Psoas muscle (tissue), 8 donors: ENCODE measurements around the gene SOX2. TPM values are rescaled to one million over a fixed set of nuclear protein-coding genes. Genes with fewer than 3 reads are reported as not detected.

Source experiments
- ATAC-seq, 4 donors: fragments of 200-7000 bp; cut with Tn5 transposase; one replicate each; pipeline ENCODE4 v1.9.1; 2020; ENCODE audit warnings: moderate library complexity in 3 of 4, mild to moderate bottlenecking in 2 of 4
- DNase-seq, 2 donors: peaks; one replicate each; pipeline ENCODE4 v3.0.0-alpha.2; 2020
- H3K27ac ChIP-seq: fragments of 200-600 bp; one replicate; pipeline ENCODE4 v1.8.0; 2022
- H3K27me3 ChIP-seq, 3 donors: fragments of 200-600 bp in 1 of 3; one replicate each; pipeline versions ENCODE4 v1.6.1 to v1.8.0; 2013 to 2022; ENCODE audit warnings: low read length in 2 of 3, mild to moderate bottlenecking in 2 of 3, moderate library complexity in 1 of 3; ENCODE audit not compliant: insufficient read depth in 3 of 3
- H3K36me3 ChIP-seq, 2 donors: fragments of 200-600 bp in 1 of 2; one replicate each; pipeline versions ENCODE4 v1.6.1 to v1.8.0; 2013 to 2022; ENCODE audit warnings: low read depth in 1 of 2, mild to moderate bottlenecking in 1 of 2, moderate library complexity in 1 of 2; ENCODE audit not compliant: insufficient read depth in 1 of 2
- H3K4me1 ChIP-seq: fragments of 200-600 bp; one replicate; pipeline ENCODE4 v1.8.0; 2022
- H3K4me3 ChIP-seq: fragments of 200-600 bp; one replicate; pipeline ENCODE4 v1.8.0; 2022; ENCODE audit warnings: mild to moderate bottlenecking
- H3K9me3 ChIP-seq: fragments of 200-600 bp; one replicate; pipeline ENCODE4 v1.8.0; 2022
- WGBS, 3 donors: extraction: QIAGEN DNeasy Blood & Tissue Kit; methylation state at CpG; one replicate each; pipeline versions ENCODE4 v1.1.6 to v1.1.7; 2013; 5-methylcytosine and 5-hydroxymethylcytosine counted together
- intact Hi-C, 2 donors: fragments of 100-400 bp; cut with DNase I; formaldehyde crosslinking; loops; one replicate each; pipeline versions ENCODE4 v1.11.0 to v1.14.2; 2022
- polyA plus RNA-seq, 3 donors: library from polyadenylated mRNA; stranded (reverse); fragments of 200-250 nt; gene quantifications; one replicate each; pipeline ENCODE4 v1.2.3, GENCODE V29; 2013
- total RNA-seq, 4 donors: library from RNA; stranded (reverse); fragmentation: NEBNext Ultra II Directional in 2 of 4; extraction: Animal tissue kit (Norgen Biotek cat#: 25700) in 2 of 4; gene quantifications; one replicate each; pipeline versions ENCODE4 v1.2.1 to v1.2.4, GENCODE V29; 2021 to 2023
- TF ChIP-seq, protein P1 (sequence below): fragments of 200-600 bp; IDR thresholded peaks from one replicate; pipeline ENCODE4 v1.8.0; 2022; ENCODE audit warnings: antibody characterized with exemption
- donor health status: healthy with polysubstance abuse.
- donor health status: DM: no; HTN: no; CAD: no; lungs with moderate emphysema.
- donor health status: Bipolar disorder and iron deficiency.
- donor health status: healthy.
- donor health status: DM: yes; HTN: yes; CAD: no.
- donor health status: DM: no; HTN: no; CAD: no.
- donor health status: DM: no; HTN: no; CAD: no.
- donor health status: DM: yes; HTN: yes; CAD: no.

Gene SOX2
- total and polyA plus RNA-seq, 7 donors, result 0.03 to 0.09 (median 0.05) TPM; not detected in 4

DNA sequence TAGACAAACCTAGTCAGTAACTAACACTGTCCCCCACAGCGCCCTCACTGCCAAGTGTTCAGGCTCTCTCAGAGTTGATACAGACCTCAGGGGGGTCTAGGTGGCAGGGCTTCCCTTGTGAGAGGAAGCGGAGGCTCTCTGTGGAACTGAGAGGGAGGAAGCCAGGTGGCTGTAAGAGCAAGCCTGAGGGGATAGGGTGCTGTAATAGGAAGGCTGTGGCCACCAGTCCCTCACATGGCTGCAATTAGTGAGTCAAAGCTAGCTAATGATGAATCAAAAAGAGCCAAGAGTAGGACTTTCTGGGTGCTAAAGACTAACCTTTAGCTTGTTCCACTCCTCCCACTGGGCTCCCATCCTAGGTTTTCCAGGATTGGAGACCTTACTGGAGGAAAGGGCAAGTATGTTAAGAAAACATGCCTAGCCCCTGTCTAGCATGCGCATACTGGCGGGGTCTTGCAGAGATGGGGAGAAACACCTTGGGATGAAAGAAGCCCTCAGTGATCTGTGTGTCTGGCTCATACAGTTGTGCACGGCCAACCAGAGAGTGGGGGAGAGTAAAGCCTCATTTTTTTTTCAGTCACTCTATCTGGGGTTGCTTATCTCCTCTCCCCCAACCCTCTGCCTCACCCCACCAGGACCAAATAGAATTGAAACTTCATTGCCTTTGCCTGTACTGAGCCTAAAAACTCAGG is 13.3 kb upstream of the SOX2 start:
- Histone ChIP-seq H3K27me3 (peaks cover 0 to 96% (median 21%) of the 10 kb centered on the region in 3 donors), H3K36me3 (no peaks in the 10 kb centered on the region), H3K9me3 (no peaks in the 10 kb centered on the region), H3K27ac (no peak overlapping the region), H3K4me1 (peaks cover 6% of the 10 kb centered on the region), H3K4me3 (no peak overlapping the region)
- ATAC-seq (no peak), DNase-seq (no peak)
- intact Hi-C loops, result no loop called here
- TF ChIP-seq, protein P1, sequence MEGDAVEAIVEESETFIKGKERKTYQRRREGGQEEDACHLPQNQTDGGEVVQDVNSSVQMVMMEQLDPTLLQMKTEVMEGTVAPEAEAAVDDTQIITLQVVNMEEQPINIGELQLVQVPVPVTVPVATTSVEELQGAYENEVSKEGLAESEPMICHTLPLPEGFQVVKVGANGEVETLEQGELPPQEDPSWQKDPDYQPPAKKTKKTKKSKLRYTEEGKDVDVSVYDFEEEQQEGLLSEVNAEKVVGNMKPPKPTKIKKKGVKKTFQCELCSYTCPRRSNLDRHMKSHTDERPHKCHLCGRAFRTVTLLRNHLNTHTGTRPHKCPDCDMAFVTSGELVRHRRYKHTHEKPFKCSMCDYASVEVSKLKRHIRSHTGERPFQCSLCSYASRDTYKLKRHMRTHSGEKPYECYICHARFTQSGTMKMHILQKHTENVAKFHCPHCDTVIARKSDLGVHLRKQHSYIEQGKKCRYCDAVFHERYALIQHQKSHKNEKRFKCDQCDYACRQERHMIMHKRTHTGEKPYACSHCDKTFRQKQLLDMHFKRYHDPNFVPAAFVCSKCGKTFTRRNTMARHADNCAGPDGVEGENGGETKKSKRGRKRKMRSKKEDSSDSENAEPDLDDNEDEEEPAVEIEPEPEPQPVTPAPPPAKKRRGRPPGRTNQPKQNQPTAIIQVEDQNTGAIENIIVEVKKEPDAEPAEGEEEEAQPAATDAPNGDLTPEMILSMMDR, result no peak
- WGBS, 3 donors, result 45 to 60% (median 48%) methylated on average over 5 of the region's 5 CpGs

DNA sequence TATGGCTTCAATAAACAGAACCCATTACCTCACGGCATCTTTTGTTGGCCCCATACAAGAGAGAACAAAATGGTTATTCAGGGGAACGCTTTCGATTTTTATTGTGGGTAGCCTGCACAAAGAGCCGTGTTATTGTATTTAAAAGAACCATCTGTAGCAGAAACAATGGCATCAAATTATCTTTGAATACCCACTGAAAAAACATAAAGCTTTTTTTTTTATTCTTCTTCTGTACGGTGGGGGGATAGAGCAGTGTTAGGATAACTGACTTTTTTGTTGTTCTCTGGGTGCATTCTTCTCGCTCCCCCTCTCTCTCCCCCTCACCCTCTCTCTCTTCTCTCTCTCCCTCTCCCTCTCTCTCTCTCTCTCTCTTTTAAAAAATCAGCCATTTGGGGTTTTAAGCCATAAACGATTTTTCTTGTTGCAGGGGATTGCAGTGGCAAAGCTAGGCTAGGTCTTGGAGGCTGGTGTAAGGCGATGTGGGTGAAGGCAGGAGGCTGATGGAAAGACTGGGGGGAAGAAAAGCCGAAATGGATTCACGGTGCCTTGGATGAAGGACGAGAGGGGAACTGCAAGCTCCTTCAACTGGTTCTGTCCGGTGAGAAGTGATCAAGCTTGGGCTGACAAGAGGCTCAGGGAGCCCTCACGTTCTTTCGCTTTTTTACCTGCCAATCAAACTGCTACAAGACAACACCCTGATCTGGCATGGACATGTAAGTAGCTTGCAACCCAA is 12.4 kb upstream of the SOX2 start:
- H3K4me3 ChIP-seq, result no peak overlapping the region
- intact Hi-C loops, result no loop called here
- DNase-seq (no peak), ATAC-seq (no peak)
- WGBS, 3 donors, result 18 to 22% (median 20%) methylated on average over 14 of the region's 14 CpGs
- TF ChIP-seq, protein P1, result no peak
- no peak overlapping the region for H3K27ac ChIP-seq
- no peaks in the 10 kb centered on the region for H3K36me3 ChIP-seq
- peaks cover 0 to 98% (median 26%) of the 10 kb centered on the region in 3 donors for H3K27me3 ChIP-seq
- no peaks in the 10 kb centered on the region for H3K9me3 ChIP-seq
- H3K4me1 ChIP-seq, result peaks cover 6% of the 10 kb centered on the region

DNA sequence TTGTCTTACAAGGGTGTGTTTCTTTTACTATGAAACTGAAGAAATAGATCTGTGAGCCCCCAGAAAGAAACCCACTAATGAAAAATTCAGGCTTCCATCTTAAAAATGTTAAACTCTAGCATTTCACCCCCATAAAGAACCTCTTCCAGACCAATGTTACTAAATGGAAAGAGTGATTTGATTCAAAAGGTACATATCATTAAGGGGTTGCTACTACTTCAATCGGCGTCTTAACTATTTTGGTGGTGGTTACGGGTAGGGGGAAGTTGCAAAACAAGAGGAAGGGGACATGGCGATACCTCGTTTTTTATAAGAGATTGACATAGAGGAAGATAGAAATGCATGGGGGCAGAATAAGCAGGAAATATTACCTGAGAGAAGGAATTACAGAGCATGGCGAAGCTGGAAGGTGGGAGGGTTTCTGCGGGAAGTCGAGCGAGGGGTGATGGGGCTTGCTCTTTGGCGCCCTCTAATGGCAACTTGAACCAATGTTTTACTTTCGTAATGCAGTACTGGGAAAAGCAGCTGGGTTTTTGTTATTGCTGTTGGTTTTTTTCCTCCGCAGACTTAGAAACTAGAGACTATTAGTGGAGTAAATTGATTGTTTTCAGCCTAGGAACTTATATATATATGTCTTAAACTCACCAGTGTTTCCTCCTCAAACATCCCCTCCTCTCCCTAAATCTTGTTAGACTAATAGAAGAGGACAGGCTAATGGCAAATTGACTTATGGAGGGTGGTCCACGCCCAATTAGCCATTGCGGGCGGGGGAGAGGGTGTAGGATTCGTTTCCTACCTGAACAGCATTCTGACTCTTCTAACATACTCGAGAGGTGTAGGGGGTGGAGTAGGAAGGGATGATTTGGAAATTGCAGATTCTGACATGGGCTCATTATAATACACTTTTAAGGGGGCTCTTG is 11.3 kb upstream of the SOX2 start:
- WGBS, 3 donors, result 8 to 11% (median 8%) methylated on average over 17 of the region's 17 CpGs
- H3K27me3 ChIP-seq, result peaks cover 3 to 98% (median 30%) of the 10 kb centered on the region in 3 donors
- H3K4me1 ChIP-seq, result peaks cover 6% of the 10 kb centered on the region
- peak; percentile 77 to 88 (median 80) for ATAC-seq
- TF ChIP-seq, protein P1, result peak; percentile 87
- peak overlapping the region; percentile 26 for H3K4me3 ChIP-seq
- no peak overlapping the region for H3K27ac ChIP-seq
- DNase-seq, result peak in 1 of 2 donors; percentile 44
- intact Hi-C loops, result loop anchor here in 1 of 2 donors (2.0 kb wide), 1 partner anchor 374 kb away; no protein-coding TSS in a partner anchor
- H3K9me3 ChIP-seq, result no peaks in the 10 kb centered on the region
- no peaks in the 10 kb centered on the region for H3K36me3 ChIP-seq

DNA sequence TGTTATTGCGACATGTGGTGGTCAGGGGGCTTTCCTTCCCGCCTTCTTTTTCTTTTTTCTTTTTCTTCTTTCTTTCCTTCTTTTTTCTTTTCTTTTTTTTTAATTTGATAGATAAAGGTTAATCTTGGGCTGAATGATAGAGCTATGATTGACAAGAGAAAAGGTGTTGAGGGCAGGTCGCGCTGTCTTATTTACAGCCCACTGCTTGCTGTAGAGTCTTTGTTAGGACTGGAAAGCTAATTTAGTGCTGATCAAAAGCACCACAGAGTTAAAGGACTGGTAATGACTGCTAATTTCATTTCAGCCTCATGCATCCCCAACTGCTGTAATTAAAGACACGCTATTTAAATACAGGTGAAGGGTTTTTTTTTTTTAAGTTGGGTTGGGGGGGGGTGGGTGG is 10.6 kb upstream of the SOX2 start:
- TF ChIP-seq, protein P1, result no peak
- ATAC-seq (no peak), DNase-seq (no peak)
- Histone ChIP-seq H3K27ac (no peak overlapping the region), H3K27me3 (peaks cover 8 to 98% (median 30%) of the 10 kb centered on the region in 3 donors), H3K9me3 (no peaks in the 10 kb centered on the region), H3K4me1 (no peaks in the 10 kb centered on the region), H3K4me3 (no peak overlapping the region), H3K36me3 (no peaks in the 10 kb centered on the region)
- WGBS, 3 donors, result 8 to 20% (median 16%) methylated on average over 5 of the region's 5 CpGs
- intact Hi-C loops, result loop anchor here in 1 of 2 donors (2.0 kb wide), 1 partner anchor 374 kb away; no protein-coding TSS in a partner anchor
